ENCODE measurements around the gene LRRC56.

Gene LRRC56

GRCh38 chr11:553083-553987 lies 16.0 kb downstream of the LRRC56 start:
- Histone ChIP-seq H3K36me3 (no peaks in the 10 kb centered on the region), H3K4me3 (ENCODE audit: low read depth, low read length) (no peak overlapping the region), H3K4me1 (no peaks in the 10 kb centered on the region), H3K9me3 (no peaks in the 10 kb centered on the region), H3K27me3 (peaks cover 24% of the 10 kb centered on the region)
- DNase-seq = no peak
- TF ChIP-seq, protein P1, sequence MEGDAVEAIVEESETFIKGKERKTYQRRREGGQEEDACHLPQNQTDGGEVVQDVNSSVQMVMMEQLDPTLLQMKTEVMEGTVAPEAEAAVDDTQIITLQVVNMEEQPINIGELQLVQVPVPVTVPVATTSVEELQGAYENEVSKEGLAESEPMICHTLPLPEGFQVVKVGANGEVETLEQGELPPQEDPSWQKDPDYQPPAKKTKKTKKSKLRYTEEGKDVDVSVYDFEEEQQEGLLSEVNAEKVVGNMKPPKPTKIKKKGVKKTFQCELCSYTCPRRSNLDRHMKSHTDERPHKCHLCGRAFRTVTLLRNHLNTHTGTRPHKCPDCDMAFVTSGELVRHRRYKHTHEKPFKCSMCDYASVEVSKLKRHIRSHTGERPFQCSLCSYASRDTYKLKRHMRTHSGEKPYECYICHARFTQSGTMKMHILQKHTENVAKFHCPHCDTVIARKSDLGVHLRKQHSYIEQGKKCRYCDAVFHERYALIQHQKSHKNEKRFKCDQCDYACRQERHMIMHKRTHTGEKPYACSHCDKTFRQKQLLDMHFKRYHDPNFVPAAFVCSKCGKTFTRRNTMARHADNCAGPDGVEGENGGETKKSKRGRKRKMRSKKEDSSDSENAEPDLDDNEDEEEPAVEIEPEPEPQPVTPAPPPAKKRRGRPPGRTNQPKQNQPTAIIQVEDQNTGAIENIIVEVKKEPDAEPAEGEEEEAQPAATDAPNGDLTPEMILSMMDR (IDR thresholded peaks at IDR 0.05; ENCODE audit: low read depth, low read length) = no peak

GRCh38 chr11:553988-554340 lies 16.6 kb downstream of the LRRC56 start:
- Histone ChIP-seq H3K9me3 (no peaks in the 10 kb centered on the region), H3K4me3 (ENCODE audit: low read depth, low read length) (no peak overlapping the region), H3K27me3 (peaks cover 24% of the 10 kb centered on the region), H3K36me3 (no peaks in the 10 kb centered on the region), H3K4me1 (no peaks in the 10 kb centered on the region)
- no peak for DNase-seq
- TF ChIP-seq, protein P1 (IDR thresholded peaks at IDR 0.05; ENCODE audit: low read depth, low read length) = no peak

DNA sequence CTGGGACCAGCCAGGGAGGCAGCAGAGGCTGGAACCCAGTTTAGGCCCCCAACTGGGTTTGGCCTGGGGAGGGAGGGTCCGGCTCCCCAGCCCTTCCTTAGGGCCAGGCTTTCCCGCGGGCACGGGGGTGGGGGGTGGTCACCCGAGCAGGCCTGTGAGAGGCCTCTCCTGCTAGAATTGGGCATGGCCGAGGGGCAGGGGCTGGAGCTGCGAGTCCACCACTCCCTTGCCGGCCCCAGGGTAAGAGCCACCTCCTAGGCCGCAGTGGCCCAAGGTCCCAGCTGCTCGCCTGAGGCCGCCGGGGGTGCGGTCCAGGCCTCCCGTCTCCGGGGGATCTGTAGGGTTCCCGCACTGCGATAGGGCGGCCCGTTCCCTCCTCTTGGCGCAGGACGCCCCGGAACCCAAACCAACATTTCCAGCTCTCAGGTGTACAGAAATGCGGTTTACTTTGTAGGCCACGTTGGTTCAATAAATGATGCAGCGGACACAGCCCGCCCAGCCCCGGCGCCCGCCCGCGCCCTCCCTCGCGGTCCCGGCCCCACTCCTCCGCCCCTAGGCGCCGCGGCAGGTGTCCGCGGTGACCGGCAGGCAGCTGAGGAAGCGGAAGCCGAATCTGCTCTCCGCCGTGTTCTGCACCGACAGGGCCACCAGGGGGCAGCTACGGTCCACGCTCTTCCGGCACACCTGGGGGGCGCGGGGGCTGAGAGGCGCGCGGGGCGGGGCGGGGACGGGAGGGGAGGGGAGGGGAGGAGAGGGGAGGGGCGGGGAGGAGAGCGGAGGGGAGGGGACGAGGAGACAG lies 17.3 kb downstream of the LRRC56 start:
- H3K4me3 ChIP-seq (ENCODE audit: low read depth, low read length) = no peak overlapping the region

DNA sequence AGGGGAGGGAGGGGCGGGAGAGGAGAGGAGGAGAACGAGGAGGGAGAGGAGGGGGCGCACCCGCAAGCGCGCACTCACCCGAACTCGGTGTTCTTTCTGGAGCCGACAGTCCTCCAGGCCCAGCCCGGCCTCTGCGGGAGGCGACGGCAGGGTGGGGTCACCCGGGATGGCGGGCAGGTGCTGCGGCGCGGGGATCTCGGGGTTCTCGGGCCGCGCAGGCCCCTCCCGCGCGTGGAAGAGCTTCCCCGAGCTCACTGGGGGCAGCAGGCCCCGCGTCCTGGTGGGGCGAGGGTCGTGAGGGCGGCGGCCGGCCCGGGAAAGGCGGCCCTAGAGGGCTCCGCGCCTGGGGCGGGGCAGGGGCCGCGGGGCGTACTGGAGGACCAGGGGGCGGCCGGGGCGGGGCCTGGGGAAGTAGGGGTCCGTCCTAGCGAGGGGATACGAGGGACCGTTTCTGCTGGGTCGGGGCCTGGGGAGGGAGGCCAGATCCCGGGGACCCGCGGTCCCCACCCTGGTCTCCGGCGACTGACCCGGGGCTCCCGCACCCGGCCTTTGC lies 18.0 kb downstream of the LRRC56 start:
- no peak for DNase-seq
- TF ChIP-seq, protein P1 (IDR thresholded peaks at IDR 0.05; ENCODE audit: low read depth, low read length) = no peak
- H3K4me3 ChIP-seq (ENCODE audit: low read depth, low read length) = no peak overlapping the region
- no peaks in the 10 kb centered on the region for H3K36me3 ChIP-seq
- H3K27me3 ChIP-seq = peaks cover 24% of the 10 kb centered on the region
- H3K4me1 ChIP-seq = no peaks in the 10 kb centered on the region
- H3K9me3 ChIP-seq = no peaks in the 10 kb centered on the region

More for the DNA sequence above, 17.3 kb downstream of the LRRC56 start:
- H3K27me3 ChIP-seq = peaks cover 24% of the 10 kb centered on the region
- H3K36me3 ChIP-seq = no peaks in the 10 kb centered on the region
- H3K9me3 ChIP-seq = no peaks in the 10 kb centered on the region
- TF ChIP-seq, protein P1 (IDR thresholded peaks at IDR 0.05; ENCODE audit: low read depth, low read length) = peak; percentile 33
- peak; percentile 55 for DNase-seq
- no peaks in the 10 kb centered on the region for H3K4me1 ChIP-seq

- no peaks in the 10 kb centered on the region for H3K9me3 ChIP-seq
- TF ChIP-seq, protein P1 (IDR thresholded peaks at IDR 0.05; ENCODE audit: low read depth, low read length) = no peak
- H3K36me3 ChIP-seq = no peaks in the 10 kb centered on the region
- peaks cover 24% of the 10 kb centered on the region for H3K27me3 ChIP-seq
- H3K4me1 ChIP-seq = no peaks in the 10 kb centered on the region
- no peak overlapping the region for H3K4me3 ChIP-seq (ENCODE audit: low read depth, low read length)
- DNase-seq = no peak
These were observed 18.7 kb downstream of the LRRC56 start for GRCh38 chr11:555780-556661.

Data from BE2C (cell line).